Mesothelial cell of epicardium (in vitro differentiated cells): ENCODE measurements around the gene ADRM1. TPM values are rescaled to one million over a fixed set of nuclear protein-coding genes. Genes with fewer than 3 reads are reported as not detected.

ENCODE experiments used
- DNase-seq, 2 experiments: peaks; one replicate each; pipeline ENCODE4 v3.0.0; 2021; ENCODE audit warnings: low spot score in 2 of 2; ENCODE audit not compliant: unreplicated experiment in 2 of 2
- H3K27ac Mint-ChIP-seq: 2 replicates; pipeline ENCODE4 v1.8.0; 2021; ENCODE audit warnings: mixed read lengths
- H3K27me3 Mint-ChIP-seq: 2 replicates; pipeline ENCODE4 v1.8.0; 2021; ENCODE audit warnings: low read depth, mixed read lengths
- H3K36me3 Mint-ChIP-seq: 2 replicates; pipeline ENCODE4 v1.8.0; 2021; ENCODE audit warnings: mixed read lengths
- H3K4me1 Mint-ChIP-seq: 2 replicates; pipeline ENCODE4 v1.8.0; 2021; ENCODE audit warnings: mixed read lengths
- H3K4me3 Mint-ChIP-seq: 2 replicates; pipeline ENCODE4 v1.8.0; 2021; ENCODE audit warnings: mild to moderate bottlenecking, moderate library complexity, mixed read lengths
- H3K9me3 Mint-ChIP-seq: 2 replicates; pipeline ENCODE4 v1.8.0; 2021; ENCODE audit warnings: mixed read lengths
- total RNA-seq: library from RNA; stranded (reverse); gene quantifications from 3 replicates; pipeline ENCODE4 v1.2.1, GENCODE V29; 2021
- TF ChIP-seq, protein P1 (sequence below): fragments of 200-600 bp; sonication (generic); IDR thresholded peaks from one replicate; pipeline ENCODE4 v1.5.0; 2021; ENCODE audit warnings: antibody characterized with exemption; ENCODE audit not compliant: unreplicated experiment

Gene ADRM1
- total RNA-seq, 1 donor from 2014 or later = 59.0 TPM

GRCh38 chr20:62313021-62313420, 10.2 kb downstream of the ADRM1 start:
- H3K27ac Mint-ChIP-seq = no peak overlapping the region
- no peak for DNase-seq
- H3K36me3 Mint-ChIP-seq = peaks cover 10% of the 10 kb centered on the region
- H3K27me3 Mint-ChIP-seq = no peaks in the 10 kb centered on the region
- H3K9me3 Mint-ChIP-seq = no peaks in the 10 kb centered on the region
- no peak overlapping the region for H3K4me3 Mint-ChIP-seq
- H3K4me1 Mint-ChIP-seq = no peaks in the 10 kb centered on the region
- TF ChIP-seq, protein P1, sequence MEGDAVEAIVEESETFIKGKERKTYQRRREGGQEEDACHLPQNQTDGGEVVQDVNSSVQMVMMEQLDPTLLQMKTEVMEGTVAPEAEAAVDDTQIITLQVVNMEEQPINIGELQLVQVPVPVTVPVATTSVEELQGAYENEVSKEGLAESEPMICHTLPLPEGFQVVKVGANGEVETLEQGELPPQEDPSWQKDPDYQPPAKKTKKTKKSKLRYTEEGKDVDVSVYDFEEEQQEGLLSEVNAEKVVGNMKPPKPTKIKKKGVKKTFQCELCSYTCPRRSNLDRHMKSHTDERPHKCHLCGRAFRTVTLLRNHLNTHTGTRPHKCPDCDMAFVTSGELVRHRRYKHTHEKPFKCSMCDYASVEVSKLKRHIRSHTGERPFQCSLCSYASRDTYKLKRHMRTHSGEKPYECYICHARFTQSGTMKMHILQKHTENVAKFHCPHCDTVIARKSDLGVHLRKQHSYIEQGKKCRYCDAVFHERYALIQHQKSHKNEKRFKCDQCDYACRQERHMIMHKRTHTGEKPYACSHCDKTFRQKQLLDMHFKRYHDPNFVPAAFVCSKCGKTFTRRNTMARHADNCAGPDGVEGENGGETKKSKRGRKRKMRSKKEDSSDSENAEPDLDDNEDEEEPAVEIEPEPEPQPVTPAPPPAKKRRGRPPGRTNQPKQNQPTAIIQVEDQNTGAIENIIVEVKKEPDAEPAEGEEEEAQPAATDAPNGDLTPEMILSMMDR = no peak

DNA sequence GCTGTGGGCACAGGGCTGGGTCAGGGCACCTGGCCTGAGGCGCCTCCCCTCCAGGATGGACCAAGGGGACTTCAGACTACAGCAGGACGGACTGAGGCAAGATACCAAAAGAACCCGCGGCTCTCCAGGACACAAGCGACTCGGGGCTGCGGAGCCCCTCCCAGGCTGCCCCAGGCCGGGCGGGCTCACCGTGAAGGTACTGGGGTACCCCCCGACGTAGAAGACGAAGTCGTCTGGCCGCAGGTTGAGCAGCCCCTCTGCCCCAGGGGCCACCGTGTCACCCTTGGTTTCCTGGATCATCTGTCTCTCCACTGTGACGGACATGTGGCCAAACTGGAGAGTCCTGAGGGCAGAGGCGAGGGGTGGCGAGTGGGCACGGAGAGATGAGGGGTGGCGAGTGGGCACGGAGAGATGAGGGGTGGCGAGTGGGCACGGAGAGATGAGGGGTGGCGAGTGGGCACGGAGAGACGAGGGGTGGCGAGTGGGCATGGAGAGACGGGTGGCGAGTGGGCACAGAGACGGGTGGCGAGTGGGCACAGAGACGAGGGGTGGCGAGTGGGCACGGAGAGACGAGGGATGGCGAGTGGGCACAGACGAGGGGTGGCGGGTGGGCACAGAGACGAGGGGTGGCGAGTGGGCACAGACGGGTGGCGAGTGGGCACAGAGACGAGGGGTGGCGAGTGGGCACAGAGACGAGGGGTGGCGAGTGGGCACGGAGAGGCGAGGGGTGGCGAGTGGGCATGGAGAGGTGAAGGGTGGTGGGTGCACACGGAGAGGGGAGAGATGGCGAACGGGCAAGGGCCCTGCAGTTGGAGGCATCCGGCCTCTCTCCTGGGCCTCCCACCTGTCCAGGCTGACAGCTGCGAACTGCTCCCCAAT, 10.9 kb downstream of the ADRM1 start:
- TF ChIP-seq, protein P1 = no peak
- H3K4me1 Mint-ChIP-seq = no peaks in the 10 kb centered on the region
- no peaks in the 10 kb centered on the region for H3K27me3 Mint-ChIP-seq
- H3K9me3 Mint-ChIP-seq = no peaks in the 10 kb centered on the region
- H3K4me3 Mint-ChIP-seq = no peak overlapping the region
- no peak overlapping the region for H3K27ac Mint-ChIP-seq
- H3K36me3 Mint-ChIP-seq = peaks cover 10% of the 10 kb centered on the region
- no peak for DNase-seq

- DNase-seq = no peak
- H3K9me3 Mint-ChIP-seq = no peaks in the 10 kb centered on the region
- peaks cover 13% of the 10 kb centered on the region for H3K36me3 Mint-ChIP-seq
- H3K4me3 Mint-ChIP-seq = no peak overlapping the region
- H3K27me3 Mint-ChIP-seq = no peaks in the 10 kb centered on the region
- TF ChIP-seq, protein P1 = no peak
- no peak overlapping the region for H3K27ac Mint-ChIP-seq
- no peaks in the 10 kb centered on the region for H3K4me1 Mint-ChIP-seq
These were observed 11.5 kb downstream of the ADRM1 start for GRCh38 chr20:62314339-62314638.

- Mint-ChIP-seq H3K36me3 (peaks cover 17% of the 10 kb centered on the region), H3K27ac (no peak overlapping the region), H3K9me3 (no peaks in the 10 kb centered on the region), H3K4me1 (no peaks in the 10 kb centered on the region), H3K4me3 (no peak overlapping the region), H3K27me3 (no peaks in the 10 kb centered on the region)
- TF ChIP-seq, protein P1 = no peak
- no peak for DNase-seq
These were observed 12.0 kb downstream of the ADRM1 start for GRCh38 chr20:62314711-62315302.

GRCh38 chr20:62315773-62316172, 13.0 kb downstream of the ADRM1 start:
- TF ChIP-seq, protein P1 = no peak
- H3K9me3 Mint-ChIP-seq = no peaks in the 10 kb centered on the region
- no peaks in the 10 kb centered on the region for H3K27me3 Mint-ChIP-seq
- DNase-seq = no peak
- H3K4me3 Mint-ChIP-seq = no peak overlapping the region
- H3K36me3 Mint-ChIP-seq = peaks cover 21% of the 10 kb centered on the region
- no peak overlapping the region for H3K27ac Mint-ChIP-seq
- no peaks in the 10 kb centered on the region for H3K4me1 Mint-ChIP-seq
